Suprapubic skin (tissue), 3 donors: ENCODE results near the gene CCSER1.

Experiments
- CTCF ChIP-seq, 2 donors: fragments of 200-600 bp in 1 of 2; fragments of 450-650 bp in 1 of 2; sonication (generic) in 1 of 2; IDR thresholded peaks; one replicate each; pipeline ENCODE4 v1.5.1; 2016 to 2019; ENCODE audit warnings: antibody characterized with exemption in 2 of 2, mild to moderate bottlenecking in 1 of 2, moderate library complexity in 1 of 2
- POLR2A ChIP-seq, 2 donors: fragments of 450-650 bp; IDR thresholded peaks; one replicate each; pipeline ENCODE4 v1.6.1; 2017; ENCODE audit warnings: antibody characterized with exemption in 2 of 2, mild to moderate bottlenecking in 2 of 2, moderate library complexity in 2 of 2

- TF ChIP-seq CTCF (IDR thresholded peaks at IDR 0.05) (no peak), POLR2A (IDR thresholded peaks at IDR 0.05) (no peak)
Measured at GRCh38 chr4:90824266-90825150, 697.3 kb downstream of the CCSER1 start.
